GM19193 (cell line): ENCODE measurements around the gene FAM234A.

ENCODE experiments used
- POLR2A ChIP-seq: IDR thresholded peaks from 4 replicates; pipeline ENCODE4 v1.6.1; 2011; ENCODE audit not compliant: insufficient read depth, insufficient read length; ENCODE audit errors: extremely low read depth

The FAM234A gene

DNA sequence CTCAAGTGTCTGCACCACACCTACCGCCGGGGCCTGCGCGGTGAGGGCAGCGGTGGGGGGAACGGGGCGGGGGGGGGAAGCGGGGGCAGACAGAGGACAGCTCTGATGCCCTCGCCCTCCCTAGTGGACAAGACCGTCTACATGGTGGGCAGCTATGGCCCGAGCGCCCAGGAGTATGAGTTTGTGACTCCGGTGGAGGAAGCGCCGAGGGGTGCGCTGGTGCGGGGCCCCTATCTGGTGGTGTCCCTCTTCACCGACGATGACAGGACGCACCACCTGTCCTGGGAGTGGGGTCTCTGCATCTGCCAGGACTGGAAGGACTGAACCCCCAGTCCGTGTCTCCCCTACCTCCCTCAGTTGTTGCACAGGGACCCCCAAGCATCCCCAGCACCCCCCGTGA, 47.9 kb downstream of the FAM234A start:
- no peak for TF ChIP-seq POLR2A

DNA sequence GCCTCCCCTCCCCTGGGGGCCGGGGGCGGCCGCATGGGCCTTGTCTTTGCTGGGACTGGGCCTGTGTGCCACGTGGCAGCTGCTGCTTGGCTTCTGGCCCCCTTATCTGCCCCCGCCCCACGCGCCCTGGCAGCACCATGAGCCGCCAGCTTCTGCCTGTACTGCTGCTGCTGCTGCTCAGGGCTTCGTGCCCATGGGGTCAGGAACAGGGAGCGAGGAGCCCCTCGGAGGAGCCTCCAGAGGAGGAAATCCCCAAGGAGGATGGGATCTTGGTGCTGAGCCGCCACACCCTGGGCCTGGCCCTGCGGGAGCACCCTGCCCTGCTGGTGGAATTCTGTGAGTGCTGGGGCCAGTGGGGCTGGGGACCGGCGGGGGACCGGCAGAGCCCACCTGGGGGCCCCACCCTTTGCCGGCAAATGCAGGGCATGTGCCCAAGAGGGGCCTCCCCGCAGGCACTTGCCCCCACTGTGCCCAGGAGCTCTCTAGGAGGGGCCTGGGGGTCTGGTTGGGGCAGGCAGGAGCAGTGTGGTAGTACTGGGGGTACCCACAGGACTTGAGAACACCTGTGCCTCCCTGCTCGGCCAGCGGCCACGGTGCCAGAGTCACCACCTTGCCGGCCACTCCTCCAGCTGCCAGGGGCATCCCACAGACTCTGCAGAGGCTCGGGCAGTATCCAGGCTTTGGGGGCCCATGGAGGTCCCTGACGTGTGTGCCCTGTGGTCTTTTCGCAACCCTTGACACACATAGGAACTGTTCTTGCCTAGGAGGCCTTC, 48.6 kb downstream of the FAM234A start, which contains the start of gene PDIA2:
Gene PDIA2, plus strand, starts transcription at position 132 of the 773 bp plus-strand sequence. Its CDS starts 6 bp downstream, at position 138.
- no peak for TF ChIP-seq POLR2A

DNA sequence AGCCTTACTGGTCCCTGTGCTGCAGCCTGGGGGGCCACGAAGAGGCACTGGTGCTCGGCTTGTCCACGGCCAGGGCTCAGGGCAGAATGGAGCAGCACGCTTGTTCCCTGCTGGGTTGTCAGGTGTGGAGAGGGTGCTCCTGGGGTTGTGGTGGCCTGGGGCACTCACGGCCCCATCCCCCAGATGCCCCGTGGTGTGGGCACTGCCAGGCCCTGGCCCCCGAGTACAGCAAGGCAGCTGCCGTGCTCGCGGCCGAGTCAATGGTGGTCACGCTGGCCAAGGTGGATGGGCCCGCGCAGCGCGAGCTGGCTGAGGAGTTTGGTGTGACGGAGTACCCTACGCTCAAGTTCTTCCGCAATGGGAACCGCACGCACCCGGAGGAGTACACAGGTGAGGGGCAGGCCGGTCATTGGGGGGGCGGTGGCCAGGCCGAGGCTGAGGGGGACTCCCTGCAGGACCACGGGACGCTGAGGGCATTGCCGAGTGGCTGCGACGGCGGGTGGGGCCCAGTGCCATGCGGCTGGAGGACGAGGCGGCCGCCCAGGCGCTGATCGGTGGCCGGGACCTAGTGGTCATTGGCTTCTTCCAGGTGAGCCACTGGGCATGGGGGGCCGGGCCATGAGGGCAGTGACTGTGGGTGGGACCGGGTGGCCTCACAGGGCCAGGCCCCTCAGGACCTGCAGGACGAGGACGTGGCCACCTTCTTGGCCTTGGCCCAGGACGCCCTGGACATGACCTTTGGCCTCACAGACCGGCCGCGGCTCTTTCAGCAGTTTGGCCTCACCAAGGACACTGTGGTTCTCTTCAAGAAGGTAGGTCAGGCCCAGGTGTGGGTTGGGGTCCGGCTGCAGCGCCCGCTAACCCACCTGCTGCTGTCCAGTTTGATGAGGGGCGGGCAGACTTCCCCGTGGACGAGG, 49.8 kb downstream of the FAM234A start:
- TF ChIP-seq POLR2A, result no peak

DNA sequence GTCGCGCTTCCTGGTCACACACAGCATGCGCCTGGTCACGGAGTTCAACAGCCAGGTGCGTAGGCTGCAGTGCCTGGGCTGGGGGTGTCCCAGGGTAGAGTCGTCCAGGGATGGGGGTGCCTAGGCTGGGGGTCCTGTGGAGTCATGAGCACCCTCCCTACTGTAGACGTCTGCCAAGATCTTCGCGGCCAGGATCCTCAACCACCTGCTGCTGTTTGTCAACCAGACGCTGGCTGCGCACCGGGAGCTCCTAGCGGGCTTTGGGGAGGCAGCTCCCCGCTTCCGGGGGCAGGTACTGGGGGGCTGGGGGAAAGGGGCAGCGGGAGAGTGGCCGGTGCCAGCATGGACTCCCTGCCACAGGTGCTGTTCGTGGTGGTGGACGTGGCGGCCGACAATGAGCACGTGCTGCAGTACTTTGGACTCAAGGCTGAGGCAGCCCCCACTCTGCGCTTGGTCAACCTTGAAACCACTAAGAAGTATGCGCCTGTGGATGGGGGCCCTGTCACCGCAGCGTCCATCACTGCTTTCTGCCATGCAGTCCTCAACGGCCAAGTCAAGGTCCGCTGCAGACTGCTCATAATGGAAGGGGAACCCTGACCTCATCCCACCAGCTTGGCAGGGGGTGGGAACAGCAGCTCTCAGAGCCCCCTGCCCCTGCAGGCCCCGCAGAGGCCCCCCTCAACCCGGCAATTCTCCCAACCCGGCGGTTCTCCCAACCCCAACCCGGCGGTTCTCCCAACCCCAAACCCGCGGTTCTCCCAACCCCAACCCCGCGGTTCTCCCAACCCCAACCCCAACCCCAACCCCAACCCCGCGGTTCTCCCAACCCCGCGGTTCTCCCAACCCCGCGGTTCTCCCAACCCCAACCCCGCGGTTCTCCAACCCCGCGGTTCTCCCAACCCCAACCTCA, 50.8 kb downstream of the FAM234A start:
- no peak for TF ChIP-seq POLR2A

DNA sequence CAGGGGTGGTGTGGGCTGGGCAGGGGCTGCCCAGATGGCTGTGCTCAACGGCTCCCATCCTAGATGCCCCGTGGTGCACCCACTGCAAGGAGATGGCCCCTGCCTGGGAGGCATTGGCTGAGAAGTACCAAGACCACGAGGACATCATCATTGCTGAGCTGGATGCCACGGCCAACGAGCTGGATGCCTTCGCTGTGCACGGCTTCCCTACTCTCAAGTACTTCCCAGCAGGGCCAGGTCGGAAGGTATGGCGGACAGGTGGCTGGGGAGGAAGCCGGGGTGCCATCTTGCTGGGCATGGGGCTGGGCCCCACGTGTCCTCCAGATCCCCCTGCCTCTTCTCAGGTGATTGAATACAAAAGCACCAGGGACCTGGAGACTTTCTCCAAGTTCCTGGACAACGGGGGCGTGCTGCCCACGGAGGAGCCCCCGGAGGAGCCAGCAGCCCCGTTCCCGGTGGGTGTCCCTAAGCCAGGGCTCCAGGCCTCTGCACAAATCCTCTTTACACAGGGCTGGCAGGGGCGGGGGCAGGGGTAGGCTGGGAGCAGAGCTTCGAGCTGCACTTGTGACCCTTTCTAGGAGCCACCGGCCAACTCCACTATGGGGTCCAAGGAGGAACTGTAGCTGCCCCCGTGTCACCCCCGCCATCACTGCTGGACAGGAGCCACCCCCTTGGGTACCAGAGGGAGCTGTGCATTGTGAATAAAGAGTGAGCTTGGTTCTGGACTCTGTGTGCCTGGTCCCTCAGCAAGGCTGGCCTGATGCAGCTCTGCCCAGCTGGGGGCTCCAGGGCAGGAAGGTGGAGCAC, 52.1 kb downstream of the FAM234A start:
- no peak for TF ChIP-seq POLR2A

DNA sequence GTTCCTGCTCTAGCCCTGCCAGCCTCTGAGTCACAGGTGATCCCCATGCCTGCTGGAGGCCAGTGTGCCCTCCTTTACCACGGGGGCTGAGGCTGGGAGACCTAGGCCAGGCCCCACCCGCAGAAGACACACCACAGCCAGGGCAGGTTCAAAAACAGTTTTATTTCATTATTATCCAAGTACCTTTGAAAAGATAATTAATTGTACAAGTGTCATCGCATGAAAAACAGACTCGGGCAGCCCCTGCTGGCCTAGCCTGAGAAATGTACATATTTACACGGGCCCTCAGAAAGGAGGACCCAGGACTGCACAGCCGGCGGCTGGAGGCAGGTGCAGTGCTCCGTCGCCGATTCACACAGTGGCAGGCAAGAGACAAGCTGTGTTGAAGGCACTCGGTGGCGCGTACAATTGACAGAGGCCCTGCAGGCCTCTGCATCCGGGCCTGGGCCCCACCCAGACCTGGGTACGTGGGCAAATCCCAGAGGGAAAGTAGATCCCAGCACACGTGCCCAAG, 52.7 kb downstream of the FAM234A start:
- no peak for TF ChIP-seq POLR2A

DNA sequence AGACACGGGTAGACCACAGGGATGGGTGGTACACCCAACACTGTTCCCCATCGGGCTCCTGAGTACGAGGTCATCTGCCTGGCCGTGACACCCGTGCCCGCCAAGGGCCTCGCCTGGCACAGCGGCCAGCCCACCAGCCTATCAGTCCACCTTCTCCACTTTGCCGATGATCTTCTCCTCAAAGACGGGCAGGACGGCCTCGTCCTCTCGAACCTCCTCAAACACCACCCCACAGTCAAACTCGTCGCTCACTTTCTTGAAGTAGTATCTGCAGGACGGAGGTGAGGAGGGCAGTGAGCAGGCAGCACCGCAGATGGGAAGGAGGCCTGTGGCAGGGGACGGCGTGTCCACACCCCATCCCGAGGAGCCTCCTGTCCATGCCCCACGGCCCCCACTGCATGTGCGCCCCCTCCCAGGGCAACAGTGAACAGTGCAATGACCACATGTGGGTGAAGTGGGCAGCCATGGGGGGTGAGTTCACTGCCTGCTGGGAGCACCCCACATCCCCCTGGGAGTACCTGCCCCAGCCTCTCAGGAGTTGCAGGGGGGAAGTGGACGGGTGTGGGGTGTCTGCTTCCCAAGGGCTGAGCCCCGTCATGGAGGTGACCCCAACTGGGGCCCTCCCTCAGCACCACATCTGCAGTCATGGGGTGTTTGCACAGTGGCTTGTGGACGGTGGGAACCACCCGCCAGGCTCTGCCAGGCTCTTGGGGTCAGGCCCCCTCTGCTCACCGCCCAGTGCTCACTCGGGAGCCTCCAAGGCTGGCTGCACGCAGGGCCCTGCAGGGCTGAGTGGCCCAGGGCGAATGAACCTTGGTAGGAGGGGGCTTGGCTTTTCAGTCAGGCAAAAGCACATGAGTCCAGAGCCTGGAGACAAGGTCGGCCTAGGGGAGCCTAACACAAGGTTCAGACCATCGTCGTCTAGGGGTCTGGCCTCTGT, 53.6 kb downstream of the FAM234A start:
- TF ChIP-seq POLR2A, result no peak

DNA sequence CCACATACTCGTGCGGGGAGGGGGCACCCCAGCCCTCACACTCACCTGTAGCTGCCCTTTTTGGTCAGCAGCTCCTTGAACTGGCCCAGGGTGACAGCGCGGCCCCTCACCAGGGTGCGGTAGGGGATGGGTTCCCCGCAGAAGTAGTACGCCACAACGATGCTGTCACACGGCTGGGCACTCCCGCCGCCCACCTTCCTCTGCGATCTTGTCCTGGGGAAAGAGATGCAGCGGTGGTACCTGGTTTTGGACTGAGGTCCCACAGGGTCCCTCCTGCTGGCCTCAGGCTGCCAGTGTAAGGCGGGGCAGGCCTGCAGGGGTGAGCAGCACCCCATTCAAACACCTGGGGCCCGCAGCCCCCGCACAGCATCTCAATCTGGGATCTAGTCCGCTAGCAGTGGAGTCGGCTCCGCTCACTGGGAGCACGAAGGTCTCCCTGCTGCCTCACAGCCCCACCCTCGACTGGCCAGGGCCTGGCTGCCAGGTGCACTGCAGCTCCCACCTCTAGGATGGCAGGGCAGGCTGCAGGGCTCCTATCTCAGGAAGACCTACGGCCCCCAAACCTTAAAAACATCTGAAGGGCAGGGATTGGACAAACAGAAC, 54.9 kb downstream of the FAM234A start:
- TF ChIP-seq POLR2A, result no peak

DNA sequence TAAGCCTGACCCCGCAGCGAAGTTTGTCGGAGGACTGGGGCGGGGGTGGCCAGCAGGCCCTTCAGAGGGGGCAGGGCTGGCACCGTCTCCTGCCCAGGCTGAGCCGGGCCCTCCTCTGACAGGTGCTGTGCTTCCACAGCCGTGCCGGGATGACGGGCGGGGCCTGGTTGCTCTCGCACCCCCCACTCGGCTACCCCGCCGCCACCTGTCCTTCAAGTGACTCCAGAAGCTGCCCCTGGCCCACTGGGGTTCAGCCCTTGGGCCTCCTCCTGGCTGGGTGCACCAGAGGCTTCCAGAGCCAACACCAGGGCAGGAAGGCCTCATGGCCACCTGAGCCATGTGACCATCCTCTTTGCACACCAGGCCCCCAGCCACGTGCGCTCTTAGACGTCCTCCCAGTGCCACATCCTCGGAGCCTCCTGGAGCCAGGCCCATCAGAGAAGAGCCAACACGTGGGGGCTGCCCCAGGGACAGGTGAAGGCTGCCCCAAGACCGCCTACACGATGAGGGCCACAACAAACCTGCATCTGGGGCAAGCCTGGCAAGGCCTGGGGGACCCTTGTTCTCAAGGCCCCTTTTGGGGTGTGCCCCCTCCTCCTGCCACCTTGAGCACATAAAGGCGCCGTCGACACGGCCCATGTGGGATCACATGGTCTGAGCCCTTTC, 55.5 kb downstream of the FAM234A start:
- no peak for TF ChIP-seq POLR2A

DNA sequence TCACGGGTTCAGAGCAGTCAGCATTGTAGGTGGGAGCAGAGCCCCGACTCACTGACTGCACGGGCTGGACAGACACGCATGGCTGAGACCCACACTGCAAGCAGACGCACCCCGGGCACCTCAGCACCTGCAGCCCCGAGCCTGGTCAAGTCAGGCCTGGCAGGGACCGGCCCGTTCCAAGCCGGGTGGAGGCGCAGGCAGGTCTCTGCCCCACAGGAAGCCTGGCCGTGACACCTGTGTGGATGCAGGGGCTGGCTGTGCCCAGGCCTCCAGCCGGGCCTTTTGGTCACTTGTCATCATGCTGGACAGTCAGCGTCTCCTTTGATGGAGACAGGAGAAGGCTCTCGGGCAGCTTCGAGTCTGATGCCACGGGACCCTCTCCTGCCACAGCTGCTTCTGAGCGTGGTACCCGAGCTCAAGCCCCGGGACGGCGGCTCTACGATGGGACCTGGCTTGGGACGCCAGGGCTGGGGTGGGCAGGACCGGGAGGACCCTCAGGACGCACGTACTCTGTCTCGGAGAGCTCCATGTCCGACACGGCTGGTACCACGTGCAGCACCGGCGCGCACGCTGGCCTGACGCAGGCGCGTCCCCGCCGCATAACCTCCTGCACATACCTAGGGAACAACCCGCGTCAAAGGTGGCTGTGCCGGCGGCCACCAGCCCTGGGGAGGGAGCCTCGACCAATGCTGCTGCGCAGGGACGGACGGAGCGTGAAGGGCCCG, 56.2 kb downstream of the FAM234A start:
- TF ChIP-seq POLR2A, result no peak

DNA sequence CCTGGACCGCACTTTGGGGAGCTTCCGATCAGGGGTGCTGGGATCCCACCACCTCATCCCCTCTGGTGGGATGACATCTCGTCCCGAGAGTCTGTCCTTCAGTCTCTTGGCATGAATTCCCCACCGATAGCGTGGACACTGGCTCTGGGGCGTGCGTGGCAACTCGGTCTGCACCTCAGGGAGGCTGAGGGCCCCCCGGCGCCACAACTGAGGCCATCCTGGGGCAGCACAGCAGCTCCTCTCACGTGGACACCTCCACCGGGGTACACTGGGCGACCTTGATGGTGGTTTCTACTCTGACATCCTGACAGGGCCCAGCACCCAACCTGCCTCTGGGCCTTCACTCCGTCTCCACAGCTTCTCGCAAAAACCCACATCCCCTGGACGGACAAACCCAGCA, 56.9 kb downstream of the FAM234A start:
- TF ChIP-seq POLR2A, result no peak
